ENCODE measurements around the gene PRKAR1B.

PRKAR1B gene

GRCh38 chr7:691361-692045 lies 35.6 kb downstream of the PRKAR1B start:
- no peak for DNase-seq

- no peak for DNase-seq
These were observed 36.4 kb downstream of the PRKAR1B start for GRCh38 chr7:690478-691360.

GRCh38 chr7:685540-685939 lies 41.5 kb downstream of the PRKAR1B start:
- DNase-seq = no peak

- DNase-seq = no peak
These were observed 42.7 kb downstream of the PRKAR1B start for GRCh38 chr7:684416-684815.

- DNase-seq = no peak
These were observed 43.4 kb downstream of the PRKAR1B start for GRCh38 chr7:683526-684205.

GRCh38 chr7:682810-683209 lies 44.3 kb downstream of the PRKAR1B start:
- DNase-seq = no peak

GRCh38 chr7:681551-682307 lies 45.4 kb downstream of the PRKAR1B start:
- no peak for DNase-seq

GRCh38 chr7:680411-681127 lies 46.5 kb downstream of the PRKAR1B start:
- DNase-seq = no peak

GRCh38 chr7:676972-677385 lies 50.1 kb downstream of the PRKAR1B start:
- no peak for DNase-seq

GRCh38 chr7:676246-676971 lies 50.7 kb downstream of the PRKAR1B start:
- no peak for DNase-seq

GRCh38 chr7:674454-675410 lies 52.3 kb downstream of the PRKAR1B start:
- DNase-seq = no peak

GRCh38 chr7:673681-674453 lies 53.2 kb downstream of the PRKAR1B start:
- DNase-seq = no peak

GRCh38 chr7:672891-673290 lies 54.2 kb downstream of the PRKAR1B start:
- no peak for DNase-seq

- no peak for DNase-seq
These were observed 55.6 kb downstream of the PRKAR1B start for GRCh38 chr7:671415-672042.

- no peak for DNase-seq
These were observed 56.3 kb downstream of the PRKAR1B start for GRCh38 chr7:670501-671390.

- DNase-seq = no peak
These were observed 58.1 kb downstream of the PRKAR1B start for GRCh38 chr7:668958-669357.

- no peak for DNase-seq
These were observed 58.7 kb downstream of the PRKAR1B start for GRCh38 chr7:668139-668931.
